ENCODE data around the gene ZFP92. TPM values are rescaled to one million over a fixed set of nuclear protein-coding genes. Genes with fewer than 3 reads are reported as not detected.

The ZFP92 gene
- polyA plus RNA-seq, 1 donor from 2014 or later = not detected

GRCh38 chrX:153433161-153433680 lies 21.9 kb downstream of the ZFP92 start:
- no peaks in the 10 kb centered on the region for H4K20me1 ChIP-seq (ENCODE audit: insufficient read depth)
- no peaks in the 10 kb centered on the region for H3K9me2 ChIP-seq (ENCODE audit: insufficient read depth, low read length)
- H3K27me3 ChIP-seq (ENCODE audit: insufficient read depth, low read depth, low read length) = no peaks in the 10 kb centered on the region
- no peak overlapping the region for H3K9ac ChIP-seq (ENCODE audit: low read length)
- H3K79me2 ChIP-seq (replicated peaks; ENCODE audit: insufficient read depth, low read length) = no peaks in the 10 kb centered on the region
- H3F3A ChIP-seq (ENCODE audit: insufficient read depth, low read length, poor library complexity, severe bottlenecking) = no peaks in the 10 kb centered on the region
- TF ChIP-seq CTCF (IDR thresholded peaks at IDR 0.05; ENCODE audit: poor library complexity, severe bottlenecking) (no peak), EP300 (conservative IDR thresholded peaks at IDR 0.05; ENCODE audit: poor library complexity, severe bottlenecking) (no peak), POLR2AphosphoS5 (IDR thresholded peaks at IDR 0.05) (no peak), RAD21 (conservative IDR thresholded peaks at IDR 0.05) (no peak), REST (IDR thresholded peaks at IDR 0.05; ENCODE audit: borderline replicate concordance) (no peak), EZH2 (IDR thresholded peaks at IDR 0.05; ENCODE audit: borderline replicate concordance, insufficient read depth, low read length, poor library complexity, severe bottlenecking) (no peak), TAF1 (IDR thresholded peaks at IDR 0.05; ENCODE audit: low read depth) (no peak), SMC3 (conservative IDR thresholded peaks at IDR 0.05; ENCODE audit: poor library complexity) (no peak), MXI1 (conservative IDR thresholded peaks at IDR 0.05; ENCODE audit: poor library complexity, severe bottlenecking) (no peak)
- H2AFZ ChIP-seq (ENCODE audit: low read depth, low read length) = no peak overlapping the region
- no peak overlapping the region for H3K4me2 ChIP-seq (ENCODE audit: low read length)
- H3K9me3 ChIP-seq (ENCODE audit: low read length) = no peaks in the 10 kb centered on the region
- no peak overlapping the region for H3K27ac ChIP-seq (ENCODE audit: low read length)
- H3K4me3 ChIP-seq (ENCODE audit: low read length) = no peak overlapping the region
- H3K36me3 ChIP-seq (ENCODE audit: insufficient read depth, low read length) = no peaks in the 10 kb centered on the region

- H3F3A ChIP-seq (ENCODE audit: insufficient read depth, low read length, poor library complexity, severe bottlenecking) = no peaks in the 10 kb centered on the region
- no peaks in the 10 kb centered on the region for H3K9me2 ChIP-seq (ENCODE audit: insufficient read depth, low read length)
- no peaks in the 10 kb centered on the region for H3K36me3 ChIP-seq (ENCODE audit: insufficient read depth, low read length)
- no peak overlapping the region for H3K4me3 ChIP-seq (ENCODE audit: low read length)
- no peaks in the 10 kb centered on the region for H3K79me2 ChIP-seq (replicated peaks; ENCODE audit: insufficient read depth, low read length)
- TF ChIP-seq RAD21 (conservative IDR thresholded peaks at IDR 0.05) (no peak), REST (IDR thresholded peaks at IDR 0.05; ENCODE audit: borderline replicate concordance) (no peak), MXI1 (conservative IDR thresholded peaks at IDR 0.05; ENCODE audit: poor library complexity, severe bottlenecking) (no peak), EP300 (conservative IDR thresholded peaks at IDR 0.05; ENCODE audit: poor library complexity, severe bottlenecking) (no peak), POLR2AphosphoS5 (IDR thresholded peaks at IDR 0.05) (no peak), EZH2 (IDR thresholded peaks at IDR 0.05; ENCODE audit: borderline replicate concordance, insufficient read depth, low read length, poor library complexity, severe bottlenecking) (no peak), TAF1 (IDR thresholded peaks at IDR 0.05; ENCODE audit: low read depth) (no peak), CTCF (IDR thresholded peaks at IDR 0.05; ENCODE audit: poor library complexity, severe bottlenecking) (no peak), SMC3 (conservative IDR thresholded peaks at IDR 0.05; ENCODE audit: poor library complexity) (no peak)
- H3K9me3 ChIP-seq (ENCODE audit: low read length) = no peaks in the 10 kb centered on the region
- no peak overlapping the region for H2AFZ ChIP-seq (ENCODE audit: low read depth, low read length)
- H3K4me2 ChIP-seq (ENCODE audit: low read length) = no peak overlapping the region
- no peak overlapping the region for H3K27ac ChIP-seq (ENCODE audit: low read length)
- no peaks in the 10 kb centered on the region for H3K27me3 ChIP-seq (ENCODE audit: insufficient read depth, low read depth, low read length)
- H4K20me1 ChIP-seq (ENCODE audit: insufficient read depth) = no peaks in the 10 kb centered on the region
- no peak overlapping the region for H3K9ac ChIP-seq (ENCODE audit: low read length)
Measured at GRCh38 chrX:153433781-153434285, 22.6 kb downstream of the ZFP92 start.

Data from neural cell (in vitro differentiated cells).